ENCODE measurements around the gene HBEGF.
A peak's percentile ranks its signal among the peaks of the same experiment; 100 is the strongest.
"Not testable (repeated sequence)": the region's sequence is repeated elsewhere in the genome, so short reads cannot be mapped to it uniquely, and the experiment has no call there.

HBEGF gene

DNA sequence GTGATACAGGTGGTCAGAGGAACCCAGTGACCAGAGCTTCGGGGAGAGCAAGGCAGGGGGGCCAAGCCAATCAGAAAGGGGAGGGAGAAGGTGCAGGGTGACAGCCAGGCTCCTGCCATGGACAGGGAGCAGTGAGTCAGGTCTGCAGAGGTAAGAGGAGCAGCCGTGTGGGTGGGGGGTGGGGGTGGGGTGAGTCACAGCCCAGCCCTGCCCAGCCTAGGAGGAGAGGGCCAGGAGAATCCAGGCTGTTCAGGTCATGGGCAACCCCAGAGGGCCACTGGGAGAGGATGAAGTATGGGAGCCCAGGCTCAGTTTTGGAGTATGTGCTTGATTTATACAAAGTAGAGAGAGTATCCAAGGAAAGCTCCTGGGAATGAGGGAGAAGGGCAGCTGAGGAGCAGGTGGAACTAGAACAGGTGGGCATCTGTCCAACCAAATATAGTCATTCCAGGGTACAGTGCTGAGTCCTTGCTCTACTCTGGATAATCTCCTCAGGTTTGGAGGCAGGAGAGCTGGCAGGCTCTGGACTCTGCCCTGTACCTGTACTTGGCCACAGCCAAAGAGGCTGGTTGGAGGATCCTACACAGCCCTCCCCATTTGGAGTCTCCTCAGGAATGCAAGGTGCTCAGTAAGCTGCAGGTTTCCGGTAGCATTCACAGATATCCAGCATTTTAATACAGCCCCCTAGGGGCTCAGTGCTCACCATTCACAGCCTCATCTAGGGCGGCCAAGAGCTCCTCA is 1.6 kb downstream of the HBEGF start:
- peak overlapping the region; percentile 70 for H3K4me3 ChIP-seq (replicated peaks; ENCODE audit: low read depth, low read length)
- TF ChIP-seq, protein P1, sequence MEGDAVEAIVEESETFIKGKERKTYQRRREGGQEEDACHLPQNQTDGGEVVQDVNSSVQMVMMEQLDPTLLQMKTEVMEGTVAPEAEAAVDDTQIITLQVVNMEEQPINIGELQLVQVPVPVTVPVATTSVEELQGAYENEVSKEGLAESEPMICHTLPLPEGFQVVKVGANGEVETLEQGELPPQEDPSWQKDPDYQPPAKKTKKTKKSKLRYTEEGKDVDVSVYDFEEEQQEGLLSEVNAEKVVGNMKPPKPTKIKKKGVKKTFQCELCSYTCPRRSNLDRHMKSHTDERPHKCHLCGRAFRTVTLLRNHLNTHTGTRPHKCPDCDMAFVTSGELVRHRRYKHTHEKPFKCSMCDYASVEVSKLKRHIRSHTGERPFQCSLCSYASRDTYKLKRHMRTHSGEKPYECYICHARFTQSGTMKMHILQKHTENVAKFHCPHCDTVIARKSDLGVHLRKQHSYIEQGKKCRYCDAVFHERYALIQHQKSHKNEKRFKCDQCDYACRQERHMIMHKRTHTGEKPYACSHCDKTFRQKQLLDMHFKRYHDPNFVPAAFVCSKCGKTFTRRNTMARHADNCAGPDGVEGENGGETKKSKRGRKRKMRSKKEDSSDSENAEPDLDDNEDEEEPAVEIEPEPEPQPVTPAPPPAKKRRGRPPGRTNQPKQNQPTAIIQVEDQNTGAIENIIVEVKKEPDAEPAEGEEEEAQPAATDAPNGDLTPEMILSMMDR (IDR thresholded peaks at IDR 0.05; ENCODE audit: low read length, missing control alignments), result no peak
- no peak for DNase-seq (ENCODE audit: low read depth)

DNA sequence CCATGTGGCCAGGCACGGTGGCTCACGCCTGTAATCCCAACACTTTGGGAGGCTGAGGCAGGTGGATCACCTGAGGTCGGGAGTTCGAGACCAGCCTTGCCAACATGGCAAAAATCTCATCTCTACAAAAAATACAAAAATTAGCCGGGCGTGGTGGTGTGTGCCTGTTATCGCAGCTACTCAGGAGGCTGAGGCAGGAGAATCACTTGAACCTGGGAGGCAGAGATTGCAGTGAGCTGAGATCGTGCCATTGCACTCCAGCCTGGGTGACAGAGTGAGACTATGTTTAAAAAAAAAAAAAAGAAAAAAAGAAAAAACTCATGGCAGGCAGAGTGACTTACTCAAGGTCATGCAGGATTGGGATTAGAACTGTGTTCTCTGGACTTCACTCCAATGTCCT is 2.6 kb downstream of the HBEGF start:
- H3K4me3 ChIP-seq (replicated peaks; ENCODE audit: low read depth, low read length); DNase-seq (ENCODE audit: low read depth): not testable (repeated sequence)

DNA sequence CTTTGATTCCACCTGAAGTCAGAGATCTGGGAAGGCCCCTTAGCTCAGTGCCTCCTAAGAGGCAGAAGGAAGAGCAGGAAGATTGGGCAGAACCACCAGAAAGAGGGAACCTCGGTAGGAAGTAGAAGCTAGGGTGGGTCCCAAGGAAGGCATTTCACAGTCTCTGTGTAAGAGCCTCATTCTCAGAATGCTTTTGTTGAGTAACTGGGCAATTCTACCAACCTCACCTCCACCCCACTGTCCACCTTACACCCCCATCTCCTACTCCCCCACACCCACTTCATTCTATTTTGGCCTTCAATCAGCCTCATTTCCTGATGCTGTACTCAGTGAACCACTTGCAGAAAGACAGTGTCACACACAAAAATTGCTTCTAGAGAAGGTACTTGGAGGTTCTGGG is 3.5 kb downstream of the HBEGF start:
- TF ChIP-seq, protein P1 (IDR thresholded peaks at IDR 0.05; ENCODE audit: low read length, missing control alignments), result no peak
- no peak for DNase-seq (ENCODE audit: low read depth)
- H3K4me3 ChIP-seq (replicated peaks; ENCODE audit: low read depth, low read length), result no peak overlapping the region

DNA sequence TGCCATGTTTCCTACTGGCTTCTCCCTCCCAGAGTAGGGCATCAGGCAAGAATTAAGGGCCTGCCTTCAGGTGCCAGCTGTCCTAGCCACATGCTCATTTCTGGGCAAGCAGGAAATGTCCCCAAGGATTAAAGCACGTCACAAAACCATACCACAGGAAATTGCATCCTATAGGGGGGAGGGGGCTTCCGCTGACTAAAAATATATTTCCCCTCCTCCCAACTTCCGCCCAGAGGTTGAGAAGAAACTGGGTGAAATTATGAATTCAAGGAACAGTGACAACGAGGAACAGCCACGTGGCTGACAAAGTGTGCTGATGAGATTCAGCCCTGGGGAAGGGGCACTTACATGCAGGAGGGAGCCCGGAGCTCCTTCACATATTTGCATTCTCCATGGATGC is 4.1 kb downstream of the HBEGF start:
- no peak for DNase-seq (ENCODE audit: low read depth)
- TF ChIP-seq, protein P1 (IDR thresholded peaks at IDR 0.05; ENCODE audit: low read length, missing control alignments), result no peak
- H3K4me3 ChIP-seq (replicated peaks; ENCODE audit: low read depth, low read length), result no peak overlapping the region

DNA sequence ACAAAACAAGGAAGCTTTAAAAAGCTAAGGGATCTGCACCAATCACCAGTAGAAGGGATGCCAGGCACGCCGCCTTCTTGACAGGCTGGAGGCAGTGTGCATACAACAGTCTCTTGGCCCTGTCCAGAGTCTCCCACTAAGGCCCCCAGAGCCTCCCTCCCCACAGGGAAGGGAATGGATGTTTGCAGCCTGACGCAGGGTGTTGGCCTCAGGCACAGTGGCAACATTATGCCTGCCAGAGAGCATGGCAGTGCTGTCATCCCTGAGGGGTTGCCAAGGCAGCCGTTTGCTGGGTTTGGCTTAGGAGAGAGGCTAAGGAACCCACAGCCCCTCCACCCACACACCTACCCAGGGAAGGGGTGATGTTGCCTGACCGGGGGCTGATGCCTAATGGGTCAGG is 4.8 kb downstream of the HBEGF start:
- TF ChIP-seq, protein P1 (IDR thresholded peaks at IDR 0.05; ENCODE audit: low read length, missing control alignments), result no peak
- DNase-seq (ENCODE audit: low read depth), result no peak
- H3K4me3 ChIP-seq (replicated peaks; ENCODE audit: low read depth, low read length), result no peak overlapping the region

DNA sequence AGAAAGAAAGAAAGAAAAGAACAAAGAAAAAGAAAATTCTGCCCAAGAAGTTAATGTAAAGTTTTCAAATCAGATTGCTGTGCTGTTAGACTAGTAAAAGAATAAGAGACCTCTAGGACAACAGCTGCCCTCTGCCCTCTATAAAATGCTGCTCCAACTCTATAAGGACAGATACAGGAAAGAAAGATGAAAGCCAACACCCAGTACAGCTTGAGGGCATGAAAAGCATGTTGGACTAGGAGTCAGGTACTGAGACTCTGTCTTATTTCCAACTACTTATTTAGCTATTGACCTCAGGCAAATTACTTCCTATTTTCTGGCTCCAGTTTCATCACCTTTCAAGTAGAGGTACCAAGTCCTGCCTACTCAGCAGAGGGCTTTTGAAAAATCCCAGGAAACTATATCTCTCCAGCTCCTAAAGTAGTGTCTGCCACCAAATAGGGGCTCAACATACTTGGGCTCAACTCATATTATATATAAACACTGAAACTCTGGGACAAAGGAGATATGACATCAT is 5.7 kb downstream of the HBEGF start:
- TF ChIP-seq, protein P1 (IDR thresholded peaks at IDR 0.05; ENCODE audit: low read length, missing control alignments), result no peak
- DNase-seq (ENCODE audit: low read depth), result no peak
- no peak overlapping the region for H3K4me3 ChIP-seq (replicated peaks; ENCODE audit: low read depth, low read length)

DNA sequence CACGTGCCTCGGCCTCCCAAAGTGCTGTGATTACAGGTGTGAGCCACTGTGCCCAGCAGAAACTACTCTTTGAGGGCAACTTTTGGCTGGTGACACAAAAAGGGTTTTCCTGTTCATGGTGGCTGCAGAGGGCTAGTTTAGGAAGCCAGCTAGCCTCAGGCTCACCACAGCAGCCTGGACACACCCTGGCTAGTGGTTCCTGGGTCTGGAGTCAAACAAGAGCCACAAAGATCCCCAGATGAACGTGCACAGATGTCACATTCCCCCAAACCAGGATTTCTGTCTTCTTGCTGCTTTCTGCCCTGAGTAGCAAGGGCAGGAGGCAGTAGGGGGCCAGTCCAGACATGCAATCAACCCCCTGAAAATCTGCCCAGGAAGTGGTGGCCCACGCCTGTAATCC is 6.8 kb downstream of the HBEGF start:
- TF ChIP-seq, protein P1 (IDR thresholded peaks at IDR 0.05; ENCODE audit: low read length, missing control alignments), result no peak
- H3K4me3 ChIP-seq (replicated peaks; ENCODE audit: low read depth, low read length), result no peak overlapping the region
- DNase-seq (ENCODE audit: low read depth), result no peak

Data from fibroblast of pulmonary artery (primary cell).